Progenitor cell of endocrine pancreas (in vitro differentiated cells): ENCODE results near the gene SPATA2L. TPM values are rescaled to one million over a fixed set of nuclear protein-coding genes. Genes with fewer than 3 reads are reported as not detected.

Source experiments
- DNase-seq: peaks from one replicate; pipeline ENCODE4 v3.0.0; 2021; ENCODE audit warnings: low spot score; ENCODE audit not compliant: unreplicated experiment
- H3K27ac Mint-ChIP-seq: 2 replicates; pipeline ENCODE4 v1.8.0; 2021; ENCODE audit warnings: mild to moderate bottlenecking, moderate library complexity, mixed read lengths
- H3K27me3 Mint-ChIP-seq: 2 replicates; pipeline ENCODE4 v1.8.0; 2021; ENCODE audit warnings: mixed read lengths
- H3K36me3 Mint-ChIP-seq: 2 replicates; pipeline ENCODE4 v1.8.0; 2022; ENCODE audit warnings: mixed read lengths; ENCODE audit not compliant: insufficient read depth
- H3K4me1 Mint-ChIP-seq: 2 replicates; pipeline ENCODE4 v1.8.0; 2021; ENCODE audit warnings: low read depth, mixed read lengths
- H3K4me3 Mint-ChIP-seq: 2 replicates; pipeline ENCODE4 v1.8.0; 2021; ENCODE audit warnings: low read depth, mild to moderate bottlenecking, moderate library complexity, mixed read lengths
- H3K9me3 Mint-ChIP-seq: 2 replicates; pipeline ENCODE4 v1.8.0; 2021; ENCODE audit warnings: low read depth, mixed read lengths
- CTCF ChIP-seq: fragments of 200-600 bp; sonication (generic); IDR thresholded peaks from one replicate; pipeline ENCODE4 v1.5.0; 2021; ENCODE audit warnings: antibody characterized with exemption, mild to moderate bottlenecking; ENCODE audit not compliant: unreplicated experiment
- long read RNA-seq: library from polyadenylated mRNA; unstranded; transcript quantifications from one replicate; pipeline ENCODE4 v2.0.0, GENCODE V29; 2020
- total RNA-seq: library from RNA; stranded (reverse); gene quantifications from 2 replicates; pipeline ENCODE4 v1.2.1, GENCODE V29; 2021

SPATA2L gene
- 14.0 and 15.5 TPM in 2 replicates for total RNA-seq
- long read RNA-seq, partial matches to known transcripts = 0 of 3 reads
- long read RNA-seq, other reads (novel, unspliced or antisense) = 2 of 3 reads

GRCh38 chr16:89701425-89702406 lies at the start of gene SPATA2L:
SPATA2L (minus strand) TSS chr16:89701705; CDS start chr16:89701232, 473 bp downstream.
- Mint-ChIP-seq H3K9me3 (no peaks in the 10 kb centered on the region), H3K4me1 (peaks cover 6% of the 10 kb centered on the region), H3K27me3 (peaks cover 6% of the 10 kb centered on the region), H3K4me3 (peak within 1 kb of the TSS; percentile 72), H3K36me3 (peaks cover 2% of the 10 kb centered on the region), H3K27ac (peak within 1 kb of the TSS; percentile 90)
- TF ChIP-seq CTCF = peak; percentile 35
- peak; percentile 95 for DNase-seq

- Mint-ChIP-seq H3K36me3 (peaks cover 13% of the 10 kb centered on the region), H3K4me3 (no peak overlapping the region), H3K27ac (peak overlapping the region; percentile 38), H3K4me1 (no peaks in the 10 kb centered on the region), H3K9me3 (no peaks in the 10 kb centered on the region), H3K27me3 (no peaks in the 10 kb centered on the region)
- TF ChIP-seq CTCF = no peak
- no peak for DNase-seq
Observed at GRCh38 chr16:89749637-89750036, 48.1 kb upstream of the SPATA2L start.

- no peak overlapping the region for H3K4me3 Mint-ChIP-seq
- peaks cover 13% of the 10 kb centered on the region for H3K36me3 Mint-ChIP-seq
- no peak for TF ChIP-seq CTCF
- no peaks in the 10 kb centered on the region for H3K4me1 Mint-ChIP-seq
- H3K27ac Mint-ChIP-seq = no peak overlapping the region
- H3K27me3 Mint-ChIP-seq = no peaks in the 10 kb centered on the region
- no peaks in the 10 kb centered on the region for H3K9me3 Mint-ChIP-seq
- DNase-seq = no peak
Observed at GRCh38 chr16:89748921-89749320, 47.4 kb upstream of the SPATA2L start.

- no peaks in the 10 kb centered on the region for H3K9me3 Mint-ChIP-seq
- H3K27me3 Mint-ChIP-seq = no peaks in the 10 kb centered on the region
- peaks cover 9% of the 10 kb centered on the region for H3K36me3 Mint-ChIP-seq
- no peak overlapping the region for H3K4me3 Mint-ChIP-seq
- no peak overlapping the region for H3K27ac Mint-ChIP-seq
- no peaks in the 10 kb centered on the region for H3K4me1 Mint-ChIP-seq
- no peak for DNase-seq
- no peak for TF ChIP-seq CTCF
Observed at GRCh38 chr16:89748076-89748475, 46.6 kb upstream of the SPATA2L start.

GRCh38 chr16:89746043-89746442 lies 44.5 kb upstream of the SPATA2L start:
- H3K27me3 Mint-ChIP-seq = no peaks in the 10 kb centered on the region
- TF ChIP-seq CTCF = no peak
- H3K27ac Mint-ChIP-seq = no peak overlapping the region
- peaks cover 6% of the 10 kb centered on the region for H3K36me3 Mint-ChIP-seq
- no peak overlapping the region for H3K4me3 Mint-ChIP-seq
- H3K9me3 Mint-ChIP-seq = no peaks in the 10 kb centered on the region
- no peaks in the 10 kb centered on the region for H3K4me1 Mint-ChIP-seq
- DNase-seq = no peak
